Breast epithelium (tissue), 4 donors: ENCODE measurements around the gene NCKAP1. TPM values are rescaled to one million over a fixed set of nuclear protein-coding genes. Genes with fewer than 3 reads are reported as not detected.
A peak's percentile ranks its signal among the peaks of the same experiment; 100 is the strongest.

ENCODE experiments used
- DNase-seq, 2 donors: peaks; one replicate each; pipeline ENCODE4 v3.0.0-alpha.2; 2019; ENCODE audit warnings: low spot score in 2 of 2
- H3K27ac ChIP-seq, 2 donors: fragments of 200-600 bp; sonication (generic) in 1 of 2; one replicate each; pipeline ENCODE4 v1.5.1; 2016 to 2019; ENCODE audit warnings: mild to moderate bottlenecking in 1 of 2
- H3K27me3 ChIP-seq, 2 donors: fragments of 200-600 bp; sonication (generic) in 1 of 2; one replicate each; pipeline versions ENCODE4 v1.5.1 to v1.6.0; 2017 to 2019; ENCODE audit warnings: control low read depth in 1 of 2, mild to moderate bottlenecking in 1 of 2
- H3K36me3 ChIP-seq: fragments of 200-600 bp; one replicate; pipeline ENCODE4 v1.5.1; 2019
- H3K4me1 ChIP-seq, 2 donors: fragments of 200-600 bp; sonication (generic); one replicate each; pipeline ENCODE4 v1.5.1; 2016 to 2019; ENCODE audit warnings: control low read depth in 1 of 2
- H3K4me3 ChIP-seq, 3 donors: fragments of 200-600 bp; sonication (generic); 1 replicate in 2 of 3; 2 replicates in 1 of 3; pipeline ENCODE4 v1.5.1; 2016 to 2019; ENCODE audit warnings: mild to moderate bottlenecking in 3 of 3, moderate library complexity in 2 of 3
- H3K9me3 ChIP-seq, 2 donors: fragments of 200-600 bp; sonication (generic) in 1 of 2; one replicate each; pipeline ENCODE4 v1.5.1; 2016 to 2019; ENCODE audit warnings: control low read depth in 1 of 2
- POLR2A ChIP-seq: fragments of 450-650 bp; IDR thresholded peaks from one replicate; pipeline ENCODE4 v1.6.1; 2016; ENCODE audit warnings: antibody characterized with exemption, mild to moderate bottlenecking, moderate library complexity
- POLR2AphosphoS5 ChIP-seq, 3 donors: sonication (generic); formaldehyde crosslinking; IDR thresholded peaks; one replicate each; pipeline ENCODE4 v1.6.1; 2017; ENCODE audit warnings: antibody characterized with exemption in 3 of 3
- intact Hi-C: fragments of 100-400 bp; cut with DNase I; formaldehyde crosslinking; loops from one replicate; pipeline ENCODE4 v1.15.1; 2023; ENCODE audit warnings: low total_unique reads
- total RNA-seq, 3 donors: library from RNA; depleted of rRNA; stranded (reverse); fragments of >200 nt; gene quantifications; one replicate each; pipeline ENCODE4 v1.1.0, GENCODE V29; 2016
- TF ChIP-seq, protein P1 (sequence below), 3 donors: fragments of 450-650 bp; IDR thresholded peaks; one replicate each; pipeline ENCODE4 v1.5.1; 2016 to 2017; ENCODE audit warnings: antibody characterized with exemption in 3 of 3, mild to moderate bottlenecking in 3 of 3, moderate library complexity in 3 of 3

The NCKAP1 gene
- total RNA-seq, 3 donors from 2014 or later = 122 to 270 (median 186) TPM

- H3K4me3 ChIP-seq = no peak overlapping the region
- H3K4me1 ChIP-seq = no peaks in the 10 kb centered on the region
- TF ChIP-seq, protein P1, sequence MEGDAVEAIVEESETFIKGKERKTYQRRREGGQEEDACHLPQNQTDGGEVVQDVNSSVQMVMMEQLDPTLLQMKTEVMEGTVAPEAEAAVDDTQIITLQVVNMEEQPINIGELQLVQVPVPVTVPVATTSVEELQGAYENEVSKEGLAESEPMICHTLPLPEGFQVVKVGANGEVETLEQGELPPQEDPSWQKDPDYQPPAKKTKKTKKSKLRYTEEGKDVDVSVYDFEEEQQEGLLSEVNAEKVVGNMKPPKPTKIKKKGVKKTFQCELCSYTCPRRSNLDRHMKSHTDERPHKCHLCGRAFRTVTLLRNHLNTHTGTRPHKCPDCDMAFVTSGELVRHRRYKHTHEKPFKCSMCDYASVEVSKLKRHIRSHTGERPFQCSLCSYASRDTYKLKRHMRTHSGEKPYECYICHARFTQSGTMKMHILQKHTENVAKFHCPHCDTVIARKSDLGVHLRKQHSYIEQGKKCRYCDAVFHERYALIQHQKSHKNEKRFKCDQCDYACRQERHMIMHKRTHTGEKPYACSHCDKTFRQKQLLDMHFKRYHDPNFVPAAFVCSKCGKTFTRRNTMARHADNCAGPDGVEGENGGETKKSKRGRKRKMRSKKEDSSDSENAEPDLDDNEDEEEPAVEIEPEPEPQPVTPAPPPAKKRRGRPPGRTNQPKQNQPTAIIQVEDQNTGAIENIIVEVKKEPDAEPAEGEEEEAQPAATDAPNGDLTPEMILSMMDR (IDR thresholded peaks at IDR 0.05) = peak; percentile 19 to 53 (median 46)
- TF ChIP-seq POLR2A (no peak), POLR2AphosphoS5 (IDR thresholded peaks at IDR 0.05) (no peak)
- intact Hi-C loops = no loop called here
- H3K27ac ChIP-seq = no peak overlapping the region
- H3K36me3 ChIP-seq = peaks cover 6% of the 10 kb centered on the region
- DNase-seq = no peak
- H3K27me3 ChIP-seq = no peaks in the 10 kb centered on the region
- no peaks in the 10 kb centered on the region for H3K9me3 ChIP-seq
Observed at GRCh38 chr2:182980115-182980514, 58.1 kb downstream of the NCKAP1 start.

DNA sequence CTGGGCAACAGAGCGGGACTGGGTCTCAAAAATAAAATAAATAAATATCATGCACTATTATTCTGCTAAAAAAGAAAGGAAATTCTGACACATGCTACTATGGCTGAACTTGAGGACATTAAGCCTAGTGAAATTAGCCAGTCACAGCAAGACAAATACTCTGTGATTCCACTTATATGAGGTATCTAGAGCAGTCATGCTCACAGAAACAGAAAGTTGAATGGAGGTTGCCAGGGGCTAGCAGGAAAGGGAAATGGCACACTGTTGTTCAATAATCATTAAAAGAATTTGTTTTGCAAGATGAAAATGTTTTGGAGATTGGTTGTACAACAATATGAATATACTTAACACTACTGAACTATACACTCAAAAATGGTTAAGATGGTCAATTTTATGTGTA, 60.8 kb downstream of the NCKAP1 start:
- no peak for DNase-seq
- Histone ChIP-seq H3K27me3 (no peaks in the 10 kb centered on the region), H3K36me3 (peaks cover 6% of the 10 kb centered on the region), H3K27ac (no peak overlapping the region), H3K4me1 (no peaks in the 10 kb centered on the region), H3K9me3 (no peaks in the 10 kb centered on the region), H3K4me3 (no peak overlapping the region)
- TF ChIP-seq POLR2AphosphoS5 (IDR thresholded peaks at IDR 0.05) = no peak
- no peak for TF ChIP-seq POLR2A
- TF ChIP-seq, protein P1 (IDR thresholded peaks at IDR 0.05) = no peak
- intact Hi-C loops = no loop called here

DNA sequence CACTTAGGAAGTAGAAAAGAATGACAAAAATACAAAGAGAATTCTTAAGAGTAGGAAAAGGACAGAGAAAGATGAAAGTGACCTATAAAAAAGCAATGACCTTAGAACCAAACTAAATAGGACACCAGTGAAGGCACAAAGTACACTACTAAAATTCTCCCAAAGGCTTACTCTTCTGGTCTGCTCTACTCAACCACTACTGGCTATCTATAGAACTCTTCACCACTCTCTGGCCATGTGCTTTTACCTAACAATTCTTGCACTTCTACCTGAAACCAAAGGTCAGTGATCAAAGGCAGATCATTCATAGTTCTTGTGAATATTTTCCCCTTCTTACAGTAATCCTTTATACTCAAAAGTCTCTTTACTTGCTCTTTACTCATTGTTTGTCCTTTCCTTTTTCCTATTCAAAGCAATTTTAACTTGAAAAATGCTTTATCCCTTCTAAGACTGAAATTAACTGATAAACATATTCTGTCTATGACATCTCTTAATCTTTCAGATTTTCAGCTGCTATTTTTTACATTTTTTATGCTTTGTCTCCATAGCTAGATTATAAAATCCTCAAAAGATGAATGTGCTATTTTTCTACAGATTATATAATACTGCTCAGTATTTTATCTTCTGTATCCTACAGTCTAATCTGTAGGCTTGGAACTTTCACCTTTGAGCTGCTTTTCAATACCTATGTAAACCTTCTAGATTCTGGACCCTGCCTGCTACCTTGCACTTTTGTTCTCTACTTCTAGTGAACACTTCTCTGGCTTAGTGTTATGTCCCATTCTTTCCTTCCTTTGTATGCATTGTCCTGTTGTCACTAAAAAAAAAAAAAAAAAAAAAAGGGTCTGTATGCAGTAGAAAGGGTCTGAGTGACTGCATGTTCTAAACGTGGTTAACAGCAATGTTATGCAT, 64.6 kb downstream of the NCKAP1 start:
- H3K27ac ChIP-seq = no peak overlapping the region
- DNase-seq = no peak

DNA sequence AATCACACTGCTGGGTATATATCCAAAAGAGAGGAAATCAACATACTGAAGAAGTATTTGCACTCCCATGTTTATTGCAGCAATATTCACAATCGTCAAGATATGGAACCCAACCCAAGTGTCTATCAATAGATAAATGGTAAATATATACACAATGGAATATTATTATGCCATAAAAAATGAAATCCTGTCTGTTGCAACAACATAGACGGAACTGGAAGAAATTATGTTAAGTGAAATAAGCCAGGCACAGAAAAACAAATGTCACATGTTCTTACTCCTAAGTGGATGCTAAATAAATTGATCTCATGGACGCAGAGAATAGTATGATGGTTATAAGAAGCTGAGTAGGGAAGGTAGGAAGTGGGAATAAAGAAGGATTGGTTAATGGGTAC, 65.7 kb downstream of the NCKAP1 start:
- H3K27me3 ChIP-seq = no peaks in the 10 kb centered on the region
- no peaks in the 10 kb centered on the region for H3K9me3 ChIP-seq
- no peaks in the 10 kb centered on the region for H3K36me3 ChIP-seq
- no peak overlapping the region for H3K4me3 ChIP-seq
- intact Hi-C loops = no loop called here
- DNase-seq = no peak
- H3K27ac ChIP-seq = no peak overlapping the region
- TF ChIP-seq, protein P1 (IDR thresholded peaks at IDR 0.05) = no peak
- TF ChIP-seq POLR2AphosphoS5 (IDR thresholded peaks at IDR 0.05) (no peak), POLR2A (no peak)
- H3K4me1 ChIP-seq = no peaks in the 10 kb centered on the region

More for the DNA sequence above, 64.6 kb downstream of the NCKAP1 start:
- peaks cover 6% of the 10 kb centered on the region for H3K36me3 ChIP-seq
- no peaks in the 10 kb centered on the region for H3K27me3 ChIP-seq
- no peak for TF ChIP-seq POLR2A
- TF ChIP-seq POLR2AphosphoS5 (IDR thresholded peaks at IDR 0.05) = no peak
- TF ChIP-seq, protein P1 (IDR thresholded peaks at IDR 0.05) = no peak
- no peaks in the 10 kb centered on the region for H3K9me3 ChIP-seq
- no peak overlapping the region for H3K4me3 ChIP-seq
- no peaks in the 10 kb centered on the region for H3K4me1 ChIP-seq
- intact Hi-C loops = no loop called here

DNA sequence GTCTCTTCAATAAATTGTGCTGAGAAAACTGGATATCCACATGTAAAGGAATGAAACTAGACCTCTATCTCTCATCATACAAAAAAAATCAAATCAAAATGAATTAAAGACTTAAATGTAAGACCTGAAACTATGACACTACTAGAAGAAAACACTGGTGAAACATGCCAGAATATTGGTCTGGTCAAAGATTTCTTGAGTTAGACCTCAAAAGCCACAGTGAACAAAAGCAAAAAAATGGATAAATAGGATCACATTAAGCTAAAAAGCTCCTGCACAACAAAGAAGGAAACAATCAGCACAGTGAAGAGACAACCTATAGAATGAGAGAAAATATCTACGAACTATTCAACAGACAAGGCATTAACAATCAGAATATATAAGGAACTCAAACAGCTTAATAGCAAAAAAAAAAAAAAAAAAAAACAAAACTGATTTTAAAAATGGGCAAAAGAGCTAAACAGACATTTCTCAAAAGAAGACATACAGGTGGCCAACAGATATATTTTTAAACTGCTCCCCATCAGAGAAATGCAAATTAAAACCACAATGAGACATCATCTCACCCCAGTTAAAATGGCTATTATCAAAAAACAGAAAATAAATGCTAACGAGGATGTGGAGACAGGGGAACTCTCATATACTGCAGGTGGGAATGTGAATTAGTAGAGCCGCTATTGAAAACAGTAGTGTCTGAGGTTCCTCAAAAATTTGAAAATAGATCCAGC, 66.3 kb downstream of the NCKAP1 start:
- Histone ChIP-seq H3K36me3 (no peaks in the 10 kb centered on the region), H3K27me3 (no peaks in the 10 kb centered on the region), H3K27ac (no peak overlapping the region), H3K4me1 (no peaks in the 10 kb centered on the region), H3K4me3 (no peak overlapping the region), H3K9me3 (no peaks in the 10 kb centered on the region)
- intact Hi-C loops = no loop called here
- DNase-seq = no peak
- TF ChIP-seq POLR2A = no peak
- TF ChIP-seq, protein P1 (IDR thresholded peaks at IDR 0.05) = no peak
- no peak for TF ChIP-seq POLR2AphosphoS5 (IDR thresholded peaks at IDR 0.05)
